Measurements from ENCODE around the gene DENND4A.

DNA sequence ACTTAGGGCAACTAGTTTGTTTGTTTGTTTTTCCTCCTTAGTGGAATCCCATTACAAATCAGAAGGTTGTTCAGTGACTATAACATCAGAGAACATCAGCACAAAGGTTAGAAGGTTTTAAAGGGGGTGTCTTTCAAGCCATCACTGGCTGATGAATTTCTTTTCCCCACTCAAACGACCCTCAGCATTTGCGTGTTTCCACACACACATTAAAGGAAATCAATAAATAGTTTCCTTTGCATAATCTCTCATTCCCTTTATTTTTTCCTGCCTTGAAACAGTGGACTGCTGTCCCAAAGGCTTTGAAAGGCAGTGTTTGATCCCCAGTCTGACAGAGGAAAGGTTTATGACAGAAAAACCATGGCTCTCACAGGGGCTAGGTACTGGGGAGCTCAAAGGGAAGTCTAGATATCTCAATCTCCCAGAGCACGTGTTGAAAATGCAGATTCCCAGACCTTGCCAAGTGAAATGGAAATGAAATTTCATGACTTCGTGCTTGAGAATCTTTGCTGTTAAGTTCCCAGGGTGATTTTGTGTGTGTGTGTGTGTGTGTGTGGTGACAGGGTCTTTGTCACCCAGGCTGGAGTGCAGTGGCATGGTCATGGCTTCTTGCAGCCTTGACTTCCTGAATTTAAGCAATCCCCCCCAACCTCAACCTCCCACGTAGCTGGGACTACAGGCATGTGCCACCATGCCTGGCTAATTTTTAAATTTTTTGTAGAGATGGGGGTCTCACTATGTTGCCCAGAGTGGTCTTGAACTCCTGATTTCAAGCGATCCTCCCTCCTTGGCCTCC, 178.9 kb downstream of the DENND4A start:
- TF ChIP-seq POLR2A (IDR thresholded peaks at IDR 0.05; ENCODE audit: low read depth, low read length) (no peak), TAF1 (IDR thresholded peaks at IDR 0.05; ENCODE audit: borderline replicate concordance, low read depth, low read length) (no peak)

Measured in GM12892 (cell line).